Measurements from ENCODE around the gene GMDS.

- no peak for TF ChIP-seq CTCF (IDR thresholded peaks at IDR 0.05 in 4 of 5, conservative IDR thresholded peaks at IDR 0.05 in 1 of 5)
- TF ChIP-seq POLR2A (IDR thresholded peaks at IDR 0.05), result no peak
Observed at GRCh38 chr6:2245877-2246863, 765 bp upstream of the GMDS start.

Measured in gastrocnemius medialis (tissue), 4 donors.